PC-9 (cell line): ENCODE data around the gene TBCD. TPM values are rescaled to one million over a fixed set of nuclear protein-coding genes. Genes with fewer than 3 reads are reported as not detected.

Source experiments
- BruUV-seq: library from RNA; stranded (reverse); fragments of 400-500 nt; replicated peaks from 2 replicates; lab custom pipeline; 2021; lab: Mats Ljungman, UMichigan
- CTCF ChIA-PET: fragments of 300-600 bp; sonication (Branson Sonifier 250); formaldehyde crosslinking; loops from one replicate; lab custom pipeline; 2022; ENCODE audit warnings: antibody characterized with exemption; lab: Charles Lee
- POLR2A ChIA-PET: fragments of 300-600 bp; sonication (Branson Sonifier 250); formaldehyde crosslinking; loops from one replicate; lab custom pipeline; 2022; ENCODE audit warnings: antibody characterized with exemption; ENCODE audit not compliant: unreplicated experiment; lab: Charles Lee
- DNase-seq, 2 experiments: peaks; one replicate each; pipeline versions ENCODE4 v3.0.0 to v3.0.0-alpha.2; 2015 to 2022; ENCODE audit warnings: mixed read lengths in 1 of 2
- H2AFZ ChIP-seq: fragments of 200-600 bp; sonication (generic); 2 replicates; pipeline ENCODE4 v1.8.1; 2017; ENCODE audit warnings: antibody characterized with exemption
- H3F3A ChIP-seq: fragments of 200-600 bp; sonication (generic); 2 replicates; pipeline ENCODE4 v1.8.1; 2017; ENCODE audit warnings: antibody characterized with exemption, mild to moderate bottlenecking, low read depth; ENCODE audit not compliant: insufficient read depth
- H3K27ac ChIP-seq: fragments of 200-600 bp; sonication (generic); 2 replicates; pipeline ENCODE4 v1.6.1; 2016; ENCODE audit warnings: mixed run types
- H3K27me3 ChIP-seq: fragments of 200-600 bp; sonication (generic); 2 replicates; pipeline ENCODE4 v1.6.1; 2016; ENCODE audit warnings: low read depth, mixed run types; ENCODE audit not compliant: insufficient read depth
- H3K36me3 ChIP-seq: fragments of 200-600 bp; sonication (generic); 2 replicates; pipeline ENCODE4 v1.6.1; 2016; ENCODE audit warnings: low read depth, mixed run types
- H3K4me1 ChIP-seq: fragments of 200-600 bp; sonication (generic); replicated peaks from 2 replicates; pipeline ENCODE4 v1.6.1; 2016; ENCODE audit warnings: mixed run types; ENCODE audit not compliant: insufficient read depth
- H3K4me2 ChIP-seq: fragments of 200-600 bp; sonication (generic); 2 replicates; pipeline ENCODE4 v1.6.1; 2017; ENCODE audit warnings: mixed run types
- H3K4me3 ChIP-seq: fragments of 200-600 bp; sonication (generic); 2 replicates; pipeline ENCODE4 v1.6.1; 2016; ENCODE audit warnings: mixed run types
- H3K79me2 ChIP-seq: fragments of 200-600 bp; sonication (generic); 2 replicates; pipeline ENCODE4 v1.6.1; 2017; ENCODE audit warnings: low read depth, mixed run types
- H3K9me2 ChIP-seq: fragments of 200-600 bp; sonication (generic); 2 replicates; pipeline ENCODE4 v1.8.1; 2017; ENCODE audit warnings: mild to moderate bottlenecking; ENCODE audit not compliant: insufficient read depth
- H3K9me3 ChIP-seq: fragments of 200-600 bp; sonication (generic); 2 replicates; pipeline ENCODE4 v1.8.1; 2016; ENCODE audit warnings: low read depth; ENCODE audit not compliant: insufficient read depth
- H4K20me1 ChIP-seq: fragments of 200-600 bp; sonication (generic); 2 replicates; pipeline ENCODE4 v1.8.1; 2017; ENCODE audit not compliant: insufficient read depth
- CTCF ChIP-seq: fragments of 200-600 bp; sonication (generic); conservative IDR thresholded peaks from 2 replicates; pipeline ENCODE4 v1.6.1; 2017; ENCODE audit warnings: mixed run types, antibody characterized with exemption, mild to moderate bottlenecking, moderate library complexity
- EZH2 ChIP-seq: fragments of 200-600 bp; sonication (generic); IDR thresholded peaks from 2 replicates; pipeline ENCODE4 v1.8.0; 2017; ENCODE audit warnings: antibody characterized with exemption, low read depth
- intact Hi-C: fragments of 100-400 bp; cut with micrococcal nuclease; formaldehyde crosslinking; loops from one replicate; pipeline ENCODE4 v1.10.0; 2022; ENCODE audit not compliant: unreplicated experiment
- total RNA-seq: library from RNA; stranded (reverse); gene quantifications from 2 replicates; pipeline ENCODE4 v1.2.3, GENCODE V29; 2021

TBCD gene
- total RNA-seq, 1 experiment from 2014 or later, result 115 TPM

- TF ChIP-seq EZH2 (no peak), CTCF (no peak)
- ChIA-PET POLR2A (no interaction called here), CTCF (no interaction called here)
- Histone ChIP-seq H4K20me1 (no peaks in the 10 kb centered on the region), H3K27ac (no peak overlapping the region), H3K9me3 (no peaks in the 10 kb centered on the region), H3K79me2 (no peaks in the 10 kb centered on the region), H3K36me3 (no peaks in the 10 kb centered on the region), H3K4me2 (no peak overlapping the region), H2AFZ (no peak overlapping the region), H3K9me2 (no peaks in the 10 kb centered on the region), H3F3A (no peaks in the 10 kb centered on the region), H3K4me3 (no peak overlapping the region), H3K27me3 (no peaks in the 10 kb centered on the region), H3K4me1 (no peaks in the 10 kb centered on the region)
- BruUV-seq, result no TSS peak
- intact Hi-C loops, result no loop called here
- no peak for DNase-seq
Observed at GRCh38 chr17:82898976-82899514, 147.2 kb downstream of the TBCD start.

- no peak overlapping the region for H2AFZ ChIP-seq
- no peak overlapping the region for H3K4me2 ChIP-seq
- intact Hi-C loops, result no loop called here
- H4K20me1 ChIP-seq, result no peaks in the 10 kb centered on the region
- H3K27ac ChIP-seq, result no peak overlapping the region
- no peaks in the 10 kb centered on the region for H3K9me3 ChIP-seq
- H3K4me3 ChIP-seq, result no peak overlapping the region
- no peaks in the 10 kb centered on the region for H3K4me1 ChIP-seq
- H3K27me3 ChIP-seq, result no peaks in the 10 kb centered on the region
- no TSS peak for BruUV-seq
- no peaks in the 10 kb centered on the region for H3K36me3 ChIP-seq
- ChIA-PET CTCF (no interaction called here), POLR2A (no interaction called here)
- H3K9me2 ChIP-seq, result no peaks in the 10 kb centered on the region
- DNase-seq, result no peak
- H3K79me2 ChIP-seq, result no peaks in the 10 kb centered on the region
- no peaks in the 10 kb centered on the region for H3F3A ChIP-seq
- TF ChIP-seq EZH2, result no peak
- no peak for TF ChIP-seq CTCF
Observed at GRCh38 chr17:82899941-82900340, 148.1 kb downstream of the TBCD start.

- Histone ChIP-seq H3K27ac (no peak overlapping the region), H3K4me3 (no peak overlapping the region), H3K79me2 (no peaks in the 10 kb centered on the region), H3K4me1 (no peaks in the 10 kb centered on the region), H3K27me3 (no peaks in the 10 kb centered on the region), H3K9me2 (no peaks in the 10 kb centered on the region), H3K4me2 (no peak overlapping the region), H2AFZ (no peak overlapping the region), H4K20me1 (no peaks in the 10 kb centered on the region), H3K36me3 (no peaks in the 10 kb centered on the region), H3K9me3 (no peaks in the 10 kb centered on the region), H3F3A (no peaks in the 10 kb centered on the region)
- intact Hi-C loops, result no loop called here
- ChIA-PET POLR2A (no interaction called here), CTCF (no interaction called here)
- BruUV-seq, result no TSS peak
- TF ChIP-seq EZH2 (no peak), CTCF (no peak)
- DNase-seq, result no peak
Observed at GRCh38 chr17:82900741-82901140, 148.9 kb downstream of the TBCD start.
